HCT116 (cell line): ENCODE results near the gene SLC6A18. TPM values are rescaled to one million over a fixed set of nuclear protein-coding genes. Genes with fewer than 3 reads are reported as not detected.

ENCODE experiments used
- ATAC-seq: fragments of 200-7000 bp; cut with Tn5 transposase; 2 replicates; pipeline ENCODE4 v1.9.1; 2020; ENCODE audit warnings: mild to moderate bottlenecking, moderate library complexity
- BruUV-seq: library from RNA; stranded (reverse); fragments of 400-500 nt; replicated peaks from 2 replicates; lab custom pipeline; 2021; lab: Mats Ljungman, UMichigan
- CTCF ChIA-PET: fragments of 300-600 bp; sonication (Branson Sonifier 250); formaldehyde crosslinking; loops from one replicate; lab custom pipeline; 2021; ENCODE audit warnings: antibody characterized with exemption; lab: Charles Lee
- POLR2A ChIA-PET: fragments of 300-600, 350-600 bp; sonication (Branson Sonifier 250); formaldehyde crosslinking; loops from one replicate; lab custom pipeline; 2021; ENCODE audit warnings: antibody characterized with exemption; lab: Charles Lee
- RAD21 ChIA-PET, 2 experiments: fragments of 300-600 bp; sonication (Branson Sonifier 250); formaldehyde crosslinking; loops; one replicate each; lab custom pipeline; 2023; ENCODE audit warnings: low total read pairs in 2 of 2; ENCODE audit not compliant: uncharacterized antibody in 2 of 2, unreplicated experiment in 2 of 2, low non-redundant PET in 1 of 2; lab: Charles Lee
- DNase-seq: peaks from one replicate; pipeline ENCODE4 v3.0.0-alpha.2; 2010; ENCODE audit warnings: low read depth, low spot score
- H2AFZ ChIP-seq: fragments of 200-600 bp; shearing (Covaris generic), sonication (generic); 2 replicates; pipeline ENCODE4 v1.6.1; 2017; ENCODE audit warnings: low read depth, mixed run types, mixed read lengths, antibody characterized with exemption, low read length; ENCODE audit not compliant: poor library complexity, severe bottlenecking
- H3K27ac ChIP-seq: 2 replicates; pipeline ENCODE4 v1.5.1; 2012; ENCODE audit warnings: low read depth, low read length
- H3K27me3 ChIP-seq: fragments of 200-600 bp; sonication (generic); 2 replicates; pipeline ENCODE4 v1.6.1; 2016; ENCODE audit warnings: mixed run types, low read length, mixed read lengths; ENCODE audit not compliant: insufficient read depth
- H3K36me3 ChIP-seq, 2 experiments: fragments of 200-500 bp in 1 of 2; fragments of 200-600 bp in 1 of 2; sonication (Bioruptor generic) in 1 of 2; sonication (generic) in 1 of 2; 2 replicates each; pipeline versions ENCODE4 v1.5.1 to v1.6.1; 2014 to 2016; ENCODE audit warnings: low read length in 2 of 2, inconsistent platforms in 1 of 2, mixed read lengths in 1 of 2, mixed run types in 1 of 2; ENCODE audit not compliant: insufficient read depth in 2 of 2, control insufficient read depth in 1 of 2
- H3K4me1 ChIP-seq, 2 experiments: fragments of 200-600 bp in 1 of 2; sonication (generic) in 1 of 2; 2 replicates each; pipeline versions ENCODE4 v1.5.1 to v1.6.1; 2012 to 2017; ENCODE audit warnings: low read length in 2 of 2, inconsistent platforms in 1 of 2, mild to moderate bottlenecking in 1 of 2, mixed read lengths in 1 of 2, mixed run types in 1 of 2, moderate library complexity in 1 of 2; ENCODE audit not compliant: insufficient read depth in 2 of 2, control insufficient read depth in 1 of 2
- H3K4me2 ChIP-seq: fragments of 200-600 bp; sonication (generic); 2 replicates; pipeline ENCODE4 v1.6.1; 2017; ENCODE audit warnings: mixed run types, low read length, mixed read lengths
- H3K4me3 ChIP-seq, 2 experiments: fragments of 200-600 bp in 1 of 2; sonication (generic) in 1 of 2; replicated peaks in 1 of 2; 2 replicates each; pipeline ENCODE4 v1.5.1; 2011 to 2016; ENCODE audit warnings: low read length in 2 of 2, control low read depth in 1 of 2, low read depth in 1 of 2, mild to moderate bottlenecking in 1 of 2, mixed read lengths in 1 of 2, mixed run types in 1 of 2
- H3K79me2 ChIP-seq: fragments of 200-600 bp; sonication (generic); 2 replicates; pipeline ENCODE4 v1.6.1; 2017; ENCODE audit warnings: mild to moderate bottlenecking, mixed run types, low read length, moderate library complexity, mixed read lengths; ENCODE audit not compliant: insufficient read depth
- H3K9ac ChIP-seq: fragments of 200-600 bp; sonication (generic); 2 replicates; pipeline ENCODE4 v1.6.1; 2016; ENCODE audit warnings: low read length, mixed read lengths
- H3K9me2 ChIP-seq: fragments of 200-600 bp; sonication (generic), shearing (Covaris generic); 2 replicates; pipeline ENCODE4 v1.6.1; 2017; ENCODE audit warnings: mixed run types, mild to moderate bottlenecking, moderate library complexity; ENCODE audit not compliant: insufficient read depth
- H3K9me3 ChIP-seq, 2 experiments: fragments of 200-500 bp in 1 of 2; fragments of 200-600 bp in 1 of 2; sonication (Bioruptor generic) in 1 of 2; sonication (generic) in 1 of 2; 2 replicates each; pipeline ENCODE4 v1.6.1; 2014 to 2017; ENCODE audit warnings: low read length in 2 of 2, mixed read lengths in 2 of 2, inconsistent platforms in 1 of 2, low read depth in 1 of 2, mild to moderate bottlenecking in 1 of 2, mixed run types in 1 of 2, moderate library complexity in 1 of 2; ENCODE audit not compliant: control insufficient read depth in 1 of 2, insufficient read depth in 1 of 2
- H4K20me1 ChIP-seq: fragments of 200-600 bp; sonication (generic), shearing (Covaris generic); 2 replicates; pipeline ENCODE4 v1.6.1; 2017; ENCODE audit warnings: mixed run types, mild to moderate bottlenecking, moderate library complexity; ENCODE audit not compliant: insufficient read depth
- CBX3 ChIP-seq: IDR thresholded peaks from 2 replicates; pipeline ENCODE4 v1.6.1; 2012; ENCODE audit warnings: low read depth
- CEBPB ChIP-seq: IDR thresholded peaks from 2 replicates; pipeline ENCODE4 v1.6.1; 2012; ENCODE audit warnings: low read depth
- EGR1 ChIP-seq: IDR thresholded peaks from 2 replicates; pipeline ENCODE4 v1.6.1; 2012; ENCODE audit warnings: low read depth
- ELF1 ChIP-seq: IDR thresholded peaks from 2 replicates; pipeline ENCODE4 v1.6.1; 2012; ENCODE audit warnings: low read depth, borderline replicate concordance
- EZH2 ChIP-seq: fragments of 200-600 bp; sonication (generic); IDR thresholded peaks from 2 replicates; pipeline ENCODE4 v1.6.1; 2017; ENCODE audit warnings: antibody characterized with exemption, mixed run types
- EZH2phosphoT487 ChIP-seq: fragments of 200-600 bp; IDR thresholded peaks from 2 replicates; pipeline ENCODE4 v1.6.1; 2018; ENCODE audit warnings: antibody characterized with exemption, borderline replicate concordance
- JUND ChIP-seq: IDR thresholded peaks from 2 replicates; pipeline ENCODE4 v1.6.1; 2012
- MAX ChIP-seq: IDR thresholded peaks from 2 replicates; pipeline ENCODE4 v1.6.1; 2012
- POLR2AphosphoS5 ChIP-seq: IDR thresholded peaks from 2 replicates; pipeline ENCODE4 v1.6.1; 2011; ENCODE audit warnings: mild to moderate bottlenecking, low read depth, low read length, moderate library complexity
- REST ChIP-seq: IDR thresholded peaks from 2 replicates; pipeline ENCODE4 v1.6.1; 2012; ENCODE audit warnings: low read depth
- SRF ChIP-seq: IDR thresholded peaks from 2 replicates; pipeline ENCODE4 v1.6.1; 2012; ENCODE audit warnings: low read depth
- TCF7L2 ChIP-seq: IDR thresholded peaks from 2 replicates; pipeline ENCODE4 v1.7.0; 2011; ENCODE audit warnings: borderline replicate concordance, inconsistent platforms; ENCODE audit not compliant: insufficient read depth, insufficient read length; ENCODE audit errors: extremely low read depth
- YY1 ChIP-seq: IDR thresholded peaks from 2 replicates; pipeline ENCODE4 v1.6.1; 2011; ENCODE audit warnings: low read length, low read depth, moderate library complexity, mild to moderate bottlenecking; ENCODE audit not compliant: insufficient replicate concordance; ENCODE audit errors: extremely low read depth
- ZNF274 ChIP-seq: fragments of 200-500 bp; sonication (Bioruptor generic); IDR thresholded peaks from 2 replicates; pipeline ENCODE4 v1.6.1; 2014; ENCODE audit warnings: mild to moderate bottlenecking, low read depth, low read length, inconsistent platforms
- intact Hi-C: fragments of 100-400 bp; cut with micrococcal nuclease; formaldehyde crosslinking; loops from 2 replicates; pipeline ENCODE4 v1.10.0; 2022
- total RNA-seq: library from RNA; stranded (reverse); gene quantifications from one replicate; pipeline ENCODE4 v1.2.1, GENCODE V29; 2021; ENCODE audit not compliant: unreplicated experiment
- TF ChIP-seq, protein P1 (sequence below): IDR thresholded peaks from 2 replicates; pipeline ENCODE4 v1.6.1; 2012

Gene SLC6A18
- total RNA-seq, 1 experiment from 2014 or later: not detected

- H3K27me3 ChIP-seq: no peaks in the 10 kb centered on the region
- TF ChIP-seq CBX3 (no peak), TCF7L2 (no peak)
- TF ChIP-seq, all 23 proteins: peak for 0
- Histone ChIP-seq H3K79me2 (0 out of 2 replicates have a peak, but pooled peaks cover 2% of the 10 kb centered on the region), H3K4me3 (no peak overlapping the region), H3K9me3 (no peaks in the 10 kb centered on the region), H3K27ac (no peak overlapping the region), H3K36me3 (peaks cover 0 to 5% of the 10 kb centered on the region in 2 experiments; a peak in 1 of 4 replicates), H4K20me1 (no peaks in the 10 kb centered on the region), H3K9ac (no peak overlapping the region), H3K4me2 (no peak overlapping the region), H3K4me1 (no peaks in the 10 kb centered on the region), H2AFZ (no peak overlapping the region), H3K9me2 (no peaks in the 10 kb centered on the region)
- CTCF ChIA-PET: no interaction called here
- intact Hi-C loops: no loop called here
- POLR2A ChIA-PET: no interaction called here
- no TSS peak for BruUV-seq
- DNase-seq (no peak), ATAC-seq (no peak)
- RAD21 ChIA-PET: no interaction called here
Observed at GRCh38 chr5:1281038-1281882, 56.1 kb downstream of the SLC6A18 start.

GRCh38 chr5:1282131-1282992, 57.2 kb downstream of the SLC6A18 start:
- no peaks in the 10 kb centered on the region for H3K4me1 ChIP-seq
- ChIA-PET RAD21 (no interaction called here), POLR2A (no interaction called here), CTCF (no interaction called here)
- peaks cover 0 to 5% of the 10 kb centered on the region in 2 experiments; a peak in 1 of 4 replicates for H3K36me3 ChIP-seq
- no peaks in the 10 kb centered on the region for H3K27me3 ChIP-seq
- H4K20me1 ChIP-seq: no peaks in the 10 kb centered on the region
- no peak overlapping the region for H3K27ac ChIP-seq
- no peaks in the 10 kb centered on the region for H3K9me2 ChIP-seq
- no TSS peak for BruUV-seq
- DNase-seq (no peak), ATAC-seq (no peak)
- no peak overlapping the region for H3K4me3 ChIP-seq
- 0 out of 2 replicates have a peak, but pooled peaks cover 4% of the 10 kb centered on the region for H3K79me2 ChIP-seq
- intact Hi-C loops: no loop called here
- H3K9me3 ChIP-seq: no peaks in the 10 kb centered on the region
- no peak overlapping the region for H3K4me2 ChIP-seq
- H2AFZ ChIP-seq: no peak overlapping the region
- H3K9ac ChIP-seq: no peak overlapping the region
- TF ChIP-seq ZNF274 (no peak), ELF1 (no peak), CBX3 (no peak), EZH2phosphoT487 (no peak), EZH2 (no peak), JUND (no peak), MAX (no peak), REST (no peak), YY1 (no peak), CEBPB (no peak), EGR1 (no peak), SRF (no peak), POLR2AphosphoS5 (no peak)
- TF ChIP-seq, protein P1, sequence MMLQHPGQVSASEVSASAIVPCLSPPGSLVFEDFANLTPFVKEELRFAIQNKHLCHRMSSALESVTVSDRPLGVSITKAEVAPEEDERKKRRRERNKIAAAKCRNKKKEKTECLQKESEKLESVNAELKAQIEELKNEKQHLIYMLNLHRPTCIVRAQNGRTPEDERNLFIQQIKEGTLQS: no peak
